ENCODE measurements around the gene ZNF521.

The ZNF521 gene

DNA sequence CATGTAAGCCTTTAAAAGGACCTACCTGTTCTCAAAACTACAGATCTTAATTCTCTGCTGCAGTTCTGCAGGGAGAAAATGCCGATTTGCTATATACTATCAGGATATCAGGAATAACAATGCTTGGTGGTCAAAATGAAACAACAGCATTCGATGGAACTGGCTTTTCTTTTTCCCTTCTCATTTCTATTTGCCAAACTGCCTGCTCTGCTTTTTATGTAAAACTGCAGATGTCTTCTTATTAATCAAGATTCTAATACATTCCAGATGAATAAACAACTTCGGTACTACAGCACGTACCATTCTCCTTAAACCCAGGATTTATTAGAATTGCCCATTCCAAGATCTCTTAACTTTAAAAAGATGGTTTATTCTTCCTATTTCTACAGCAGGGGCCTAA is 100.9 kb downstream of the ZNF521 start:
- TF ChIP-seq NFIC (IDR thresholded peaks at IDR 0.05) (no peak), TCF12 (IDR thresholded peaks at IDR 0.05; ENCODE audit: low read depth) (no peak), FOXM1 (IDR thresholded peaks at IDR 0.05; ENCODE audit: borderline replicate concordance, low read depth) (no peak), YY1 (IDR thresholded peaks at IDR 0.05; ENCODE audit: low read depth) (no peak), EGR1 (IDR thresholded peaks at IDR 0.05) (no peak), ZBTB7A (IDR thresholded peaks at IDR 0.05; ENCODE audit: low read depth) (no peak), TAF1 (IDR thresholded peaks at IDR 0.05; ENCODE audit: low read depth) (no peak), CREB1 (IDR thresholded peaks at IDR 0.05; ENCODE audit: low read depth) (no peak), RAD21 (IDR thresholded peaks at IDR 0.05; ENCODE audit: low read depth) (no peak), EP300 (IDR thresholded peaks at IDR 0.05; ENCODE audit: borderline replicate concordance) (no peak), TEAD4 (IDR thresholded peaks at IDR 0.05) (no peak), CEBPB (IDR thresholded peaks at IDR 0.05) (no peak)
- TF ChIP-seq, protein P1, sequence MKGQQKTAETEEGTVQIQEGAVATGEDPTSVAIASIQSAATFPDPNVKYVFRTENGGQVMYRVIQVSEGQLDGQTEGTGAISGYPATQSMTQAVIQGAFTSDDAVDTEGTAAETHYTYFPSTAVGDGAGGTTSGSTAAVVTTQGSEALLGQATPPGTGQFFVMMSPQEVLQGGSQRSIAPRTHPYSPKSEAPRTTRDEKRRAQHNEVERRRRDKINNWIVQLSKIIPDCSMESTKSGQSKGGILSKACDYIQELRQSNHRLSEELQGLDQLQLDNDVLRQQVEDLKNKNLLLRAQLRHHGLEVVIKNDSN (IDR thresholded peaks at IDR 0.05): no peak
- TF ChIP-seq, protein P2, sequence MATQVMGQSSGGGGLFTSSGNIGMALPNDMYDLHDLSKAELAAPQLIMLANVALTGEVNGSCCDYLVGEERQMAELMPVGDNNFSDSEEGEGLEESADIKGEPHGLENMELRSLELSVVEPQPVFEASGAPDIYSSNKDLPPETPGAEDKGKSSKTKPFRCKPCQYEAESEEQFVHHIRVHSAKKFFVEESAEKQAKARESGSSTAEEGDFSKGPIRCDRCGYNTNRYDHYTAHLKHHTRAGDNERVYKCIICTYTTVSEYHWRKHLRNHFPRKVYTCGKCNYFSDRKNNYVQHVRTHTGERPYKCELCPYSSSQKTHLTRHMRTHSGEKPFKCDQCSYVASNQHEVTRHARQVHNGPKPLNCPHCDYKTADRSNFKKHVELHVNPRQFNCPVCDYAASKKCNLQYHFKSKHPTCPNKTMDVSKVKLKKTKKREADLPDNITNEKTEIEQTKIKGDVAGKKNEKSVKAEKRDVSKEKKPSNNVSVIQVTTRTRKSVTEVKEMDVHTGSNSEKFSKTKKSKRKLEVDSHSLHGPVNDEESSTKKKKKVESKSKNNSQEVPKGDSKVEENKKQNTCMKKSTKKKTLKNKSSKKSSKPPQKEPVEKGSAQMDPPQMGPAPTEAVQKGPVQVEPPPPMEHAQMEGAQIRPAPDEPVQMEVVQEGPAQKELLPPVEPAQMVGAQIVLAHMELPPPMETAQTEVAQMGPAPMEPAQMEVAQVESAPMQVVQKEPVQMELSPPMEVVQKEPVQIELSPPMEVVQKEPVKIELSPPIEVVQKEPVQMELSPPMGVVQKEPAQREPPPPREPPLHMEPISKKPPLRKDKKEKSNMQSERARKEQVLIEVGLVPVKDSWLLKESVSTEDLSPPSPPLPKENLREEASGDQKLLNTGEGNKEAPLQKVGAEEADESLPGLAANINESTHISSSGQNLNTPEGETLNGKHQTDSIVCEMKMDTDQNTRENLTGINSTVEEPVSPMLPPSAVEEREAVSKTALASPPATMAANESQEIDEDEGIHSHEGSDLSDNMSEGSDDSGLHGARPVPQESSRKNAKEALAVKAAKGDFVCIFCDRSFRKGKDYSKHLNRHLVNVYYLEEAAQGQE (IDR thresholded peaks at IDR 0.05; ENCODE audit: low read depth): no peak
- TF ChIP-seq, protein P3, sequence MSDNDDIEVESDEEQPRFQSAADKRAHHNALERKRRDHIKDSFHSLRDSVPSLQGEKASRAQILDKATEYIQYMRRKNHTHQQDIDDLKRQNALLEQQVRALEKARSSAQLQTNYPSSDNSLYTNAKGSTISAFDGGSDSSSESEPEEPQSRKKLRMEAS (IDR thresholded peaks at IDR 0.05): no peak

DNA sequence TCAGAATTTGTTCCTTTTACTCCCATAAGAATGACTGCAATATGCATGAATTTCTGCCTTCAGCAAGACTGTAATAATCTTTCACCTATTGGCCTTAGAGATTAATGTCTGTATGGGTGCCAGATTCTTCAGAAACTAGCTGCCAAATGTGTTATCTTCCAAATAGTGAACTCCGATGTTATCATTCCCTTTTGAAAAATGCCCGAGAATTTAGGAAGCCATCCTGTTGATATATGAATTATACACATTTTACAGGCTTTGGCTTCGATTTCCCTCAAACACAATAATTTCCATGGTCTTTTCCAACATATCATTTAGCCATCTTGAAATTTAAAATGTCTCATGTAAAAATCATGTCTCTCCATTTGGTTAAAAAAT is 101.5 kb downstream of the ZNF521 start:
- TF ChIP-seq RAD21 (IDR thresholded peaks at IDR 0.05; ENCODE audit: low read depth) (no peak), EP300 (IDR thresholded peaks at IDR 0.05; ENCODE audit: borderline replicate concordance) (no peak), CEBPB (IDR thresholded peaks at IDR 0.05) (no peak), TEAD4 (IDR thresholded peaks at IDR 0.05) (no peak), TAF1 (IDR thresholded peaks at IDR 0.05; ENCODE audit: low read depth) (no peak), CREB1 (IDR thresholded peaks at IDR 0.05; ENCODE audit: low read depth) (no peak), ZBTB7A (IDR thresholded peaks at IDR 0.05; ENCODE audit: low read depth) (no peak), YY1 (IDR thresholded peaks at IDR 0.05; ENCODE audit: low read depth) (no peak), TCF12 (IDR thresholded peaks at IDR 0.05; ENCODE audit: low read depth) (no peak), FOXM1 (IDR thresholded peaks at IDR 0.05; ENCODE audit: borderline replicate concordance, low read depth) (no peak)
- TF ChIP-seq, protein P2 (IDR thresholded peaks at IDR 0.05; ENCODE audit: low read depth): no peak
- TF ChIP-seq, protein P1 (IDR thresholded peaks at IDR 0.05): no peak
- TF ChIP-seq, protein P3 (IDR thresholded peaks at IDR 0.05): no peak

DNA sequence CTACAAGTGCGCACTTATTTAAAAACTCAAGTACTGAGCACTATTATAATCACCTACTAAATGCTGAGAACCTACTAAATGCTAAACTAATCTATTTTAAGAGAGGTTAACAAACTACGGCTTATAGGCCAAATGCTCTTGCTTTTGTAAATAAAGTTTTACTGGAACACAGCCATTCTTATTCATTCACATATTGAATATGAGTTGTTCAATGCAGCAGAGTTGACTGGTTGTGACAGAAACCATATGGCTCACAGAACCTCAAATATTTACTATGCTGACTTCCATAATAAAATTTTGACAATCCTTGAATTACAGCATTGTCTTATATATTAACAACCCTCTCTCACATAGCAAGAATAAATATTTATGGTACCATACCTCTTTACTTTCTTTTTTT is 103.2 kb downstream of the ZNF521 start:
- TF ChIP-seq TCF12 (IDR thresholded peaks at IDR 0.05; ENCODE audit: low read depth) (no peak), CEBPB (IDR thresholded peaks at IDR 0.05) (no peak), EP300 (IDR thresholded peaks at IDR 0.05; ENCODE audit: borderline replicate concordance) (no peak), EGR1 (IDR thresholded peaks at IDR 0.05) (no peak), CREB1 (IDR thresholded peaks at IDR 0.05; ENCODE audit: low read depth) (no peak), ZBTB7A (IDR thresholded peaks at IDR 0.05; ENCODE audit: low read depth) (no peak), FOXM1 (IDR thresholded peaks at IDR 0.05; ENCODE audit: borderline replicate concordance, low read depth) (no peak), YY1 (IDR thresholded peaks at IDR 0.05; ENCODE audit: low read depth) (no peak), RAD21 (IDR thresholded peaks at IDR 0.05; ENCODE audit: low read depth) (no peak), NFIC (IDR thresholded peaks at IDR 0.05) (no peak), TAF1 (IDR thresholded peaks at IDR 0.05; ENCODE audit: low read depth) (no peak), TEAD4 (IDR thresholded peaks at IDR 0.05) (no peak)
- TF ChIP-seq, protein P1 (IDR thresholded peaks at IDR 0.05): no peak
- TF ChIP-seq, protein P2 (IDR thresholded peaks at IDR 0.05; ENCODE audit: low read depth): no peak
- TF ChIP-seq, protein P3 (IDR thresholded peaks at IDR 0.05): no peak
